Measurements from ENCODE around the gene TIMM23B. TPM values are rescaled to one million over a fixed set of nuclear protein-coding genes. Genes with fewer than 3 reads are reported as not detected.
A peak's percentile ranks its signal among the peaks of the same experiment; 100 is the strongest.
"Not testable (repeated sequence)": the region's sequence is repeated elsewhere in the genome, so short reads cannot be mapped to it uniquely, and the experiment has no call there.

The TIMM23B gene, protein sequence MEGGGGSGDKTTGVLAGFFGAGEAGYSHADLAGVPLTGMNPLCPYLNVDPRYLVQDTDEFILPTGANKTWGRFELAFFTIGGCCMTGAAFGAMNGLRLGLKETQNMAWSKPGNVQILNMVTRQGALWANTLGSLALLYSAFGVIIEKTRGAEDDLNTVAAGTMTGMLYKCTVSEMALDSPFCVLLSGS
- total RNA-seq (13.1 and 14.7 TPM in 2 replicates), polyA plus RNA-seq (16.3 and 22.8 TPM in 2 replicates), polyA minus RNA-seq (ENCODE audit: low replicate concordance) (8.5 and 9.7 TPM in 2 replicates)
- 12.1 and 15.0 TPM in 2 replicates for polyA plus RNA-seq (2012)

GRCh38 chr10:49941447-49942338 is at the start of gene TIMM23B, which contains the start of gene PARG:
TSS of gene TIMM23B (plus strand) at chr10:49942053. CDS start at chr10:49942195, 142 bp downstream.
TSS of gene PARG (minus strand) at chr10:49942027. CDS start at chr10:49941725, 302 bp downstream.
- H2AFZ ChIP-seq (ENCODE audit: low read length), result peak within 1 kb of the TSS; percentile 78
- not testable (repeated sequence) for H3K4me1 ChIP-seq (ENCODE audit: control insufficient read depth, extremely low read depth, insufficient read depth, low read length); H3K27me3 ChIP-seq (ENCODE audit: control insufficient read depth, insufficient read depth, low read length); H3K36me3 ChIP-seq (ENCODE audit: control insufficient read depth, insufficient read depth, low read length); H3K9me3 ChIP-seq (ENCODE audit: control insufficient read depth, insufficient read depth, low read depth, low read length); H4K20me1 ChIP-seq (ENCODE audit: control insufficient read depth, extremely low read depth, insufficient read depth, low read length)
- H3K27ac ChIP-seq (ENCODE audit: insufficient read depth, low read length), result peak within 1 kb of the TSS; percentile 60
- H3K79me2 ChIP-seq (ENCODE audit: control insufficient read depth, insufficient read depth, low read length), result peaks cover 40% of the 10 kb centered on the region
- peak within 1 kb of the TSS; percentile 85 for H3K4me2 ChIP-seq (ENCODE audit: extremely low read depth, insufficient read depth, low read length)
- peak within 1 kb of the TSS; percentile 68 for H3K9ac ChIP-seq (ENCODE audit: insufficient read depth, low read length)
- peak within 1 kb of the TSS; percentile 50 to 97 (median 80) for H3K4me3 ChIP-seq (replicated peaks in 1 of 4; ENCODE audit: control extremely low read depth in 1 of 4, insufficient read depth in 1 of 4, low read depth in 3 of 4, low read length in 4 of 4)
- DNase-seq (ENCODE audit: low read depth in 2 of 2), result peak; percentile 82 to 85

DNA sequence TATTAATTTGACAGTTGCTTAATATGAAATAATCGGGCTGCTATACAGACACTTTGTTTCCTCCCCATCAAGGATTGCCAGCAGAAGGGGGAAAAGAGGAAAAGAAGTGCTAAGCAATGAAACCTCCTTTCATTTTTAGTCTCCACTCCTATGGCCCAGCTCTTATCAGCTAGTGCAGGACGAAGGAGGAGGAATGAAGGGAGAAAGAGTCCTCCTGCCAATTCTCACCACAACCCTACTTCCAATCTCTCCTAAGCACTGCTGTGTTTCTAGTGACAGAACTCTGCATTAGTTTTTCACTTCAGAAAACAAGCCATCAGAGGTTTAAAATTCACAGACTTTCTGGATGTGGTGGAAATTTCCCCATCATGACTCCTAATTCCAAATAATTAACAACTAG is 41.9 kb upstream of the TIMM23B start:
- H3K9me3 ChIP-seq (ENCODE audit: control insufficient read depth, insufficient read depth, low read depth, low read length); H3K36me3 ChIP-seq (ENCODE audit: control insufficient read depth, insufficient read depth, low read length); H3K4me1 ChIP-seq (ENCODE audit: control insufficient read depth, extremely low read depth, insufficient read depth, low read length); H4K20me1 ChIP-seq (ENCODE audit: control insufficient read depth, extremely low read depth, insufficient read depth, low read length); H3K4me2 ChIP-seq (ENCODE audit: extremely low read depth, insufficient read depth, low read length); DNase-seq (ENCODE audit: low read depth in 2 of 2); H3K9ac ChIP-seq (ENCODE audit: insufficient read depth, low read length); H3K27ac ChIP-seq (ENCODE audit: insufficient read depth, low read length); H3K79me2 ChIP-seq (ENCODE audit: control insufficient read depth, insufficient read depth, low read length); H3K4me3 ChIP-seq (replicated peaks in 1 of 4; ENCODE audit: control extremely low read depth in 1 of 4, insufficient read depth in 1 of 4, low read depth in 3 of 4, low read length in 4 of 4); H3K27me3 ChIP-seq (ENCODE audit: control insufficient read depth, insufficient read depth, low read length); H2AFZ ChIP-seq (ENCODE audit: low read length): not testable (repeated sequence)

GRCh38 chr10:49900406-49900805 is 41.4 kb upstream of the TIMM23B start:
- DNase-seq (ENCODE audit: low read depth in 2 of 2); H2AFZ ChIP-seq (ENCODE audit: low read length); H3K27ac ChIP-seq (ENCODE audit: insufficient read depth, low read length); H3K4me3 ChIP-seq (replicated peaks in 1 of 4; ENCODE audit: control extremely low read depth in 1 of 4, insufficient read depth in 1 of 4, low read depth in 3 of 4, low read length in 4 of 4); H3K4me1 ChIP-seq (ENCODE audit: control insufficient read depth, extremely low read depth, insufficient read depth, low read length); H3K79me2 ChIP-seq (ENCODE audit: control insufficient read depth, insufficient read depth, low read length); H3K36me3 ChIP-seq (ENCODE audit: control insufficient read depth, insufficient read depth, low read length); H3K4me2 ChIP-seq (ENCODE audit: extremely low read depth, insufficient read depth, low read length); H3K27me3 ChIP-seq (ENCODE audit: control insufficient read depth, insufficient read depth, low read length); H3K9me3 ChIP-seq (ENCODE audit: control insufficient read depth, insufficient read depth, low read depth, low read length); H3K9ac ChIP-seq (ENCODE audit: insufficient read depth, low read length); H4K20me1 ChIP-seq (ENCODE audit: control insufficient read depth, extremely low read depth, insufficient read depth, low read length): not testable (repeated sequence)

DNA sequence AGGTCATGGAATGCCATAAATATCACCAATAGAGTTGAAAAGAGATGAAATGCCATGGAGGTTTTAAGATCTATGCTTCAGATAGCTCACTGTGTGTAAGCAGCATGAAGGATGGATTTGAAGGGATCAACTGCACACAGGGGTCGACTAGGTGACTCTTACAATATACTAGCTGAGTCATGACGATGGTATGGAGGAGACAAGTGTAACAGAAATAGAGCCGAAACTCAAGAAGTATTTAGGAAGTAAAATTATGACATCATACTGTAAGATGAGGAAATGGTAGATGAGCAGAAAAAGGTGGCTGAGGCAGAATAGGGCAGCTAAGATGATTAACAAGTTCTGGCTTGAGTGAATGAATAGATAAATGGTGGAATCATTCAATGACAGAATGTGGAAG is 38.0 kb upstream of the TIMM23B start:
- peak in 1 of 2 donors; percentile 7 for DNase-seq (ENCODE audit: low read depth in 2 of 2)
- not testable (repeated sequence) for H3K4me3 ChIP-seq (replicated peaks in 1 of 4; ENCODE audit: control extremely low read depth in 1 of 4, insufficient read depth in 1 of 4, low read depth in 3 of 4, low read length in 4 of 4); H3K9ac ChIP-seq (ENCODE audit: insufficient read depth, low read length); H2AFZ ChIP-seq (ENCODE audit: low read length); H3K27ac ChIP-seq (ENCODE audit: insufficient read depth, low read length); H3K4me2 ChIP-seq (ENCODE audit: extremely low read depth, insufficient read depth, low read length); H3K27me3 ChIP-seq (ENCODE audit: control insufficient read depth, insufficient read depth, low read length); H3K79me2 ChIP-seq (ENCODE audit: control insufficient read depth, insufficient read depth, low read length); H3K9me3 ChIP-seq (ENCODE audit: control insufficient read depth, insufficient read depth, low read depth, low read length); H4K20me1 ChIP-seq (ENCODE audit: control insufficient read depth, extremely low read depth, insufficient read depth, low read length); H3K4me1 ChIP-seq (ENCODE audit: control insufficient read depth, extremely low read depth, insufficient read depth, low read length); H3K36me3 ChIP-seq (ENCODE audit: control insufficient read depth, insufficient read depth, low read length)

GRCh38 chr10:49908290-49909080 is 33.4 kb upstream of the TIMM23B start:
- H3K27me3 ChIP-seq (ENCODE audit: control insufficient read depth, insufficient read depth, low read length); H3K27ac ChIP-seq (ENCODE audit: insufficient read depth, low read length); DNase-seq (ENCODE audit: low read depth in 2 of 2); H3K79me2 ChIP-seq (ENCODE audit: control insufficient read depth, insufficient read depth, low read length); H4K20me1 ChIP-seq (ENCODE audit: control insufficient read depth, extremely low read depth, insufficient read depth, low read length); H3K4me1 ChIP-seq (ENCODE audit: control insufficient read depth, extremely low read depth, insufficient read depth, low read length); H3K9me3 ChIP-seq (ENCODE audit: control insufficient read depth, insufficient read depth, low read depth, low read length); H3K4me3 ChIP-seq (replicated peaks in 1 of 4; ENCODE audit: control extremely low read depth in 1 of 4, insufficient read depth in 1 of 4, low read depth in 3 of 4, low read length in 4 of 4); H3K36me3 ChIP-seq (ENCODE audit: control insufficient read depth, insufficient read depth, low read length); H2AFZ ChIP-seq (ENCODE audit: low read length); H3K9ac ChIP-seq (ENCODE audit: insufficient read depth, low read length): not testable (repeated sequence)
- H3K4me2 ChIP-seq (ENCODE audit: extremely low read depth, insufficient read depth, low read length), result peak overlapping the region; percentile 5

GRCh38 chr10:49910295-49910694 is 31.6 kb upstream of the TIMM23B start:
- H3K4me2 ChIP-seq (ENCODE audit: extremely low read depth, insufficient read depth, low read length); H3K27ac ChIP-seq (ENCODE audit: insufficient read depth, low read length); H3K27me3 ChIP-seq (ENCODE audit: control insufficient read depth, insufficient read depth, low read length); DNase-seq (ENCODE audit: low read depth in 2 of 2); H3K9me3 ChIP-seq (ENCODE audit: control insufficient read depth, insufficient read depth, low read depth, low read length); H4K20me1 ChIP-seq (ENCODE audit: control insufficient read depth, extremely low read depth, insufficient read depth, low read length); H3K36me3 ChIP-seq (ENCODE audit: control insufficient read depth, insufficient read depth, low read length); H2AFZ ChIP-seq (ENCODE audit: low read length); H3K4me1 ChIP-seq (ENCODE audit: control insufficient read depth, extremely low read depth, insufficient read depth, low read length); H3K4me3 ChIP-seq (replicated peaks in 1 of 4; ENCODE audit: control extremely low read depth in 1 of 4, insufficient read depth in 1 of 4, low read depth in 3 of 4, low read length in 4 of 4); H3K9ac ChIP-seq (ENCODE audit: insufficient read depth, low read length); H3K79me2 ChIP-seq (ENCODE audit: control insufficient read depth, insufficient read depth, low read length): not testable (repeated sequence)
